PFSK-1 (cell line): ENCODE measurements around the gene RBFOX1.

Source experiments
- FOXP2 ChIP-seq: optimal IDR thresholded peaks from 2 replicates; pipeline ENCODE3; 2011; ENCODE audit warnings: borderline replicate concordance, control low read depth, inconsistent platforms; ENCODE audit not compliant: insufficient read depth; ENCODE audit errors: extremely low read length, extremely low read depth
- POLR2AphosphoS5 ChIP-seq: IDR thresholded peaks from 2 replicates; pipeline ENCODE4 v1.6.1; 2012; ENCODE audit warnings: low read depth, mild to moderate bottlenecking, control low read depth, low read length, moderate library complexity
- TAF1 ChIP-seq: IDR thresholded peaks from 2 replicates; pipeline ENCODE4 v1.6.1; 2012; ENCODE audit warnings: low read length, control low read depth, borderline replicate concordance; ENCODE audit not compliant: insufficient read depth

DNA sequence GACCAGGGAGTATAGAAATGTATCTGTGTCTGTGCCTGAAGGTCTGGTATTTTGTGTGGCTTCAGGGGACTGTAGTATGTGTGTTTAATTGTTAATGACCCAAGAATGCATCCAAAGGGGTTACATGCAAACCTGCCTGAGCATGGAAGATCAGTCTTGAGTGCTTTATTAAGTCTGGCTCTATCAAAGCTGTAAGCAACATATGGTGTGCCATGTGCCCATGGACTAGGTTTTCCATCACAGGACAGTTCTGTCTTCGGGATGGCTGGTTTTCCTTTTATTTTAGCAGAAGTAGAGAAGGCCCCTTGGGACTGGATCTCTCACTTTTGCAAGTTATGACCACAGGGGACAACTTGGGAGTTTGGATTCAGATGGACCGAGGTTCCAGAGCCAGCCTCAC lies 18.2 kb downstream of the RBFOX1 start:
- TF ChIP-seq TAF1 (no peak), POLR2AphosphoS5 (no peak), FOXP2 (no peak)
